SU-DHL-6 (cell line): Measurements from ENCODE around the gene DLL1.

Source experiments
- EZH2phosphoT487 ChIP-seq: fragments of 200-600 bp; sonication (generic), shearing (Covaris generic); conservative IDR thresholded peaks from 2 replicates; pipeline ENCODE4 v1.6.1; 2018; ENCODE audit warnings: mild to moderate bottlenecking, antibody characterized with exemption, low read length, moderate library complexity, mixed read lengths
- TF ChIP-seq, protein P1 (sequence below): fragments of 200-600 bp; sonication (generic); IDR thresholded peaks from one replicate; pipeline ENCODE4 v1.5.1; 2017; ENCODE audit warnings: antibody characterized with exemption, mild to moderate bottlenecking, low read length, moderate library complexity; ENCODE audit not compliant: insufficient read depth, poor library complexity, severe bottlenecking

DNA sequence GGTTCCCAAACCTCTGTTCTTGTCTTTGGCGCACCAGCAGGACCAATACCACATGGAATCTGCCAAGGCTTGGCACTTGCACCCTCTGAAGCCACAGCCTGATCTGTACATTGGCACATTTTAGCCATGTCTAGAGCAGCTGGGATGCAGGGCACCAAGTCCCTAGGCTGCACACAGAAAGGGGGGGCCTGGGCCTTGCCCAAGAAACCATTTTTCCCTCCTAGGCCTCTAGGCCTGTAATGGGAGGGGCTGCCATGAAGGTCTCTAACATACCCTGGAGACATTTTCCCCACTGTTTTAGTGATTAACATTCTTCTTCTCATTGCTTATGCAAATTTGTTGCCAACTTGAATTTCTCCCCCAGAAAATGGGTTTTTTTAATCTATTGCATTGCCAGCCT lies 10.3 kb upstream of the DLL1 start:
- TF ChIP-seq, protein P1, sequence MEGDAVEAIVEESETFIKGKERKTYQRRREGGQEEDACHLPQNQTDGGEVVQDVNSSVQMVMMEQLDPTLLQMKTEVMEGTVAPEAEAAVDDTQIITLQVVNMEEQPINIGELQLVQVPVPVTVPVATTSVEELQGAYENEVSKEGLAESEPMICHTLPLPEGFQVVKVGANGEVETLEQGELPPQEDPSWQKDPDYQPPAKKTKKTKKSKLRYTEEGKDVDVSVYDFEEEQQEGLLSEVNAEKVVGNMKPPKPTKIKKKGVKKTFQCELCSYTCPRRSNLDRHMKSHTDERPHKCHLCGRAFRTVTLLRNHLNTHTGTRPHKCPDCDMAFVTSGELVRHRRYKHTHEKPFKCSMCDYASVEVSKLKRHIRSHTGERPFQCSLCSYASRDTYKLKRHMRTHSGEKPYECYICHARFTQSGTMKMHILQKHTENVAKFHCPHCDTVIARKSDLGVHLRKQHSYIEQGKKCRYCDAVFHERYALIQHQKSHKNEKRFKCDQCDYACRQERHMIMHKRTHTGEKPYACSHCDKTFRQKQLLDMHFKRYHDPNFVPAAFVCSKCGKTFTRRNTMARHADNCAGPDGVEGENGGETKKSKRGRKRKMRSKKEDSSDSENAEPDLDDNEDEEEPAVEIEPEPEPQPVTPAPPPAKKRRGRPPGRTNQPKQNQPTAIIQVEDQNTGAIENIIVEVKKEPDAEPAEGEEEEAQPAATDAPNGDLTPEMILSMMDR, result no peak
- TF ChIP-seq EZH2phosphoT487, result no peak
